Measurements from ENCODE around the gene UPP1.

DNA sequence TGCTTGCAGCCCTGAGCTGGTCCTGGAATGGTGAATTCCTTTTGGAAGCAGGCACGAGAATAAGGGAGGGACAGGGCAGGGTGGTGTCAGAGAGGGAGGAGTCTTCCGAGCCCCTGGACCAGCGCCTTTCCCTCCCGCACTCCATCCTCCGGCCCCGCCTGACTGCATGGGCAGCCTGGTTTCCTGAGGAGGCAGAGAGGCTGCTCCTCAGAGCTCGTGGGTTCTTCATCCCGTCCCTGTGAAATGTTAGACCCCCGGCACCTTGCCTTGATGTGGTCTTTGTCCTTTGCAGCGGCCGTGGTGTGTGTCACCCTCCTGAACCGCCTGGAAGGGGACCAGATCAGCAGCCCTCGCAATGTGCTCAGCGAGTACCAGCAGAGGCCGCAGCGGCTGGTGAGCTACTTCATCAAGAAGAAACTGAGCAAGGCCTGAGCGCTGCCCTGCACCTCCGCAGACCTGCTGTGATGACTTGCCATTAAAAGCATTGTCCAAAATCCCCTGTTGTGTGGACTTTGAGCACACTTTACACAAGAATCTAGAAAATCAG lies 18.9 kb downstream of the UPP1 start:
- TF ChIP-seq, protein P1, sequence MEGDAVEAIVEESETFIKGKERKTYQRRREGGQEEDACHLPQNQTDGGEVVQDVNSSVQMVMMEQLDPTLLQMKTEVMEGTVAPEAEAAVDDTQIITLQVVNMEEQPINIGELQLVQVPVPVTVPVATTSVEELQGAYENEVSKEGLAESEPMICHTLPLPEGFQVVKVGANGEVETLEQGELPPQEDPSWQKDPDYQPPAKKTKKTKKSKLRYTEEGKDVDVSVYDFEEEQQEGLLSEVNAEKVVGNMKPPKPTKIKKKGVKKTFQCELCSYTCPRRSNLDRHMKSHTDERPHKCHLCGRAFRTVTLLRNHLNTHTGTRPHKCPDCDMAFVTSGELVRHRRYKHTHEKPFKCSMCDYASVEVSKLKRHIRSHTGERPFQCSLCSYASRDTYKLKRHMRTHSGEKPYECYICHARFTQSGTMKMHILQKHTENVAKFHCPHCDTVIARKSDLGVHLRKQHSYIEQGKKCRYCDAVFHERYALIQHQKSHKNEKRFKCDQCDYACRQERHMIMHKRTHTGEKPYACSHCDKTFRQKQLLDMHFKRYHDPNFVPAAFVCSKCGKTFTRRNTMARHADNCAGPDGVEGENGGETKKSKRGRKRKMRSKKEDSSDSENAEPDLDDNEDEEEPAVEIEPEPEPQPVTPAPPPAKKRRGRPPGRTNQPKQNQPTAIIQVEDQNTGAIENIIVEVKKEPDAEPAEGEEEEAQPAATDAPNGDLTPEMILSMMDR (conservative IDR thresholded peaks at IDR 0.05; ENCODE audit: low read length): no peak
- no peak for TF ChIP-seq EZH2phosphoT487 (IDR thresholded peaks at IDR 0.05; ENCODE audit: borderline replicate concordance, low read depth, low read length)
